GM23338 (cell line): Measurements from ENCODE around the gene PXK. TPM values are rescaled to one million over a fixed set of nuclear protein-coding genes. Genes with fewer than 3 reads are reported as not detected.

ENCODE experiments used
- ATAC-seq: fragments of 200-7000 bp; cut with Tn5 transposase; 3 replicates; pipeline ENCODE4 v1.9.1; 2020
- DNase-seq: peaks from one replicate; pipeline ENCODE4 v3.0.0-alpha.2; 2015; ENCODE audit warnings: low spot score
- H2AFZ ChIP-seq: fragments of 200-600 bp; sonication (generic); 2 replicates; pipeline ENCODE4 v1.8.0; 2016; ENCODE audit warnings: antibody characterized with exemption, mild to moderate bottlenecking, moderate library complexity
- H3F3A ChIP-seq: fragments of 200-600 bp; sonication (generic); replicated peaks from 2 replicates; pipeline ENCODE4 v1.8.0; 2017; ENCODE audit warnings: antibody characterized with exemption, mixed run types, low read depth
- H3K27ac ChIP-seq: fragments of 200-600 bp; sonication (generic); 2 replicates; pipeline ENCODE4 v1.6.1; 2016; ENCODE audit warnings: low read depth
- H3K27me3 ChIP-seq: fragments of 200-600 bp; sonication (generic); 2 replicates; pipeline ENCODE4 v1.8.0; 2016; ENCODE audit warnings: mild to moderate bottlenecking, mixed run types, moderate library complexity; ENCODE audit not compliant: insufficient read depth
- H3K36me3 ChIP-seq: fragments of 200-600 bp; sonication (generic); 2 replicates; pipeline ENCODE4 v1.8.0; 2016; ENCODE audit warnings: mild to moderate bottlenecking; ENCODE audit not compliant: insufficient read depth
- H3K4me1 ChIP-seq: fragments of 200-600 bp; sonication (generic); 2 replicates; pipeline ENCODE4 v1.8.0; 2016; ENCODE audit warnings: mild to moderate bottlenecking, moderate library complexity; ENCODE audit not compliant: insufficient read depth
- H3K4me2 ChIP-seq: fragments of 200-600 bp; sonication (generic); 2 replicates; pipeline ENCODE4 v1.7.1; 2017; ENCODE audit warnings: mixed run types
- H3K4me3 ChIP-seq: fragments of 200-600 bp; sonication (generic); 2 replicates; pipeline ENCODE4 v1.6.1; 2016; ENCODE audit warnings: mixed run types
- H3K79me2 ChIP-seq: fragments of 200-600 bp; sonication (generic); replicated peaks from 2 replicates; pipeline ENCODE4 v1.8.0; 2017; ENCODE audit warnings: mild to moderate bottlenecking; ENCODE audit not compliant: insufficient read depth
- H3K9me2 ChIP-seq: fragments of 200-600 bp; sonication (generic); 2 replicates; pipeline ENCODE4 v1.8.0; 2017; ENCODE audit not compliant: insufficient read depth
- H4K20me1 ChIP-seq: fragments of 200-600 bp; sonication (generic); replicated peaks from 2 replicates; pipeline ENCODE4 v1.8.0; 2017; ENCODE audit warnings: mild to moderate bottlenecking; ENCODE audit not compliant: insufficient read depth
- H3K27ac Mint-ChIP-seq: 2 replicates; pipeline ENCODE4 v1.8.0; 2020; ENCODE audit warnings: inconsistent platforms, mild to moderate bottlenecking, moderate library complexity, mixed read lengths
- H3K27me3 Mint-ChIP-seq: 3 replicates; pipeline ENCODE4 v1.8.0; 2022; ENCODE audit warnings: low read depth, mild to moderate bottlenecking, moderate library complexity, mixed read lengths, inconsistent platforms; ENCODE audit not compliant: insufficient read depth, poor library complexity
- H3K36me3 Mint-ChIP-seq: 3 replicates; pipeline ENCODE4 v1.8.0; 2021; ENCODE audit warnings: low read depth, mild to moderate bottlenecking, inconsistent platforms, moderate library complexity, mixed read lengths
- H3K4me1 Mint-ChIP-seq: 3 replicates; pipeline ENCODE4 v1.8.0; 2020; ENCODE audit warnings: mild to moderate bottlenecking, inconsistent platforms, mixed read lengths
- H3K4me3 Mint-ChIP-seq: 3 replicates; pipeline ENCODE4 v1.8.0; 2021; ENCODE audit warnings: moderate library complexity, mild to moderate bottlenecking, inconsistent platforms, mixed read lengths
- H3K9me3 Mint-ChIP-seq: 3 replicates; pipeline ENCODE4 v1.8.0; 2020; ENCODE audit warnings: moderate library complexity, mild to moderate bottlenecking, inconsistent platforms, mixed read lengths
- CTCF ChIP-seq, 2 experiments: fragments of 200-600 bp in 1 of 2; sonication (generic) in 1 of 2; conservative IDR thresholded peaks; 2 replicates each; pipeline versions ENCODE4 v1.5.1 to v1.6.1; 2016 to 2017; ENCODE audit warnings: antibody characterized with exemption in 2 of 2, low read depth in 2 of 2, mild to moderate bottlenecking in 2 of 2, moderate library complexity in 1 of 2
- ETS1 ChIP-seq: IDR thresholded peaks from 2 replicates; pipeline ENCODE4 v1.6.1; 2016; ENCODE audit warnings: antibody characterized with exemption
- JUNB ChIP-seq: IDR thresholded peaks from one replicate; pipeline ENCODE4 v1.6.1; 2016; ENCODE audit warnings: antibody characterized with exemption; ENCODE audit not compliant: unreplicated experiment
- NANOG ChIP-seq: IDR thresholded peaks from 2 replicates; pipeline ENCODE4 v1.6.1; 2016; ENCODE audit warnings: antibody characterized with exemption, borderline replicate concordance
- ZNF462 ChIP-seq: fragments of 250-450 bp; sonication (Bioruptor Pico); IDR thresholded peaks from 2 replicates; pipeline ENCODE4 v1.5.0; 2020; ENCODE audit warnings: mild to moderate bottlenecking, moderate library complexity
- polyA plus RNA-seq: library from polyadenylated mRNA; unstranded; fragments of >200 nt; fragmentation: Nextera tagmentation; extraction: Ambion mirVana; gene quantifications from 2 replicates; pipeline ENCODE4 v1.2.1, GENCODE V29; 2016
- total RNA-seq: library from RNA; depleted of rRNA; stranded (reverse); fragments of >200 nt; shearing (Covaris generic); gene quantifications from 2 replicates; pipeline ENCODE4 v1.2.3, GENCODE V29; 2014

PXK gene
- total and polyA plus RNA-seq, 2 experiments from 2014 or later, result 6.4 to 6.5 TPM

GRCh38 chr3:58418227-58418626, 85.5 kb downstream of the PXK start (continued):
- no peak for TF ChIP-seq ZNF462 (CRISPR knock-in tag)

- Histone ChIP-seq H3K79me2 (no peaks in the 10 kb centered on the region), H3F3A (peaks cover 3% of the 10 kb centered on the region), H3K27me3 (no peaks in the 10 kb centered on the region), H2AFZ (no peak overlapping the region), H3K4me3 (no peak overlapping the region), H4K20me1 (no peaks in the 10 kb centered on the region; the same call in none of the 2 replicates), H3K9me2 (no peaks in the 10 kb centered on the region), H3K4me2 (no peak overlapping the region), H3K36me3 (0 out of 2 replicates have a peak, but pooled peaks cover 10% of the 10 kb centered on the region), H3K27ac (peak overlapping the region; percentile 53; the same call in 1 of the 2 replicates), H3K4me1 (no peaks in the 10 kb centered on the region; the same call in 1 of the 2 replicates)
- ATAC-seq, result no peak
- peaks cover 6% of the 10 kb centered on the region for H3K4me1 Mint-ChIP-seq
- DNase-seq, result no peak
- H3K27me3 Mint-ChIP-seq, result peaks cover 6% of the 10 kb centered on the region
- peaks cover 12% of the 10 kb centered on the region for H3K36me3 Mint-ChIP-seq
- no peaks in the 10 kb centered on the region for H3K9me3 Mint-ChIP-seq
- no peak overlapping the region for H3K4me3 Mint-ChIP-seq
- H3K27ac Mint-ChIP-seq, result no peak overlapping the region
- TF ChIP-seq CTCF (conservative IDR thresholded peaks at IDR 0.05; ENCODE audit: low read depth in 2 of 2) (no peak), ETS1 (no peak), ZNF462 (CRISPR knock-in tag) (no peak), NANOG (no peak), JUNB (no peak)
These were observed 87.3 kb downstream of the PXK start for GRCh38 chr3:58419780-58420507.
